CD4-positive, CD25-positive, alpha-beta regulatory T cell (primary cell): ENCODE measurements around the gene OXA1L. TPM values are rescaled to one million over a fixed set of nuclear protein-coding genes. Genes with fewer than 3 reads are reported as not detected.

Source experiments
- polyA plus RNA-seq, 4 donors: library from polyadenylated mRNA; unstranded; fragments of 300-500 nt; fragmentation: Illumina TruSeq; gene quantifications; one replicate each; pipeline ENCODE4 v1.2.3, GENCODE V29; 2021
- total RNA-seq: library from RNA; stranded (reverse); gene quantifications from one replicate; pipeline ENCODE4 v1.2.3, GENCODE V29; 2022

The OXA1L gene
- total and polyA plus RNA-seq, 5 donors from 2014 or later, result 62.6 to 155 (median 83.2) TPM

Other genes with a start within 250 kb of the OXA1L start
- gene DAD1, start 177.5 kb upstream of the OXA1L start, total RNA-seq, result 81.8 TPM
- gene DAD1, start 177.5 kb upstream of the OXA1L start, polyA plus RNA-seq, result 100 to 1,000 TPM; 630 to 720 (median 697) TPM
- 10.1 TPM for gene ABHD4, start 168.4 kb upstream of the OXA1L start, total RNA-seq
- 10 to 100 TPM; 10.2 to 13.4 (median 11.1) TPM for gene ABHD4, start 168.4 kb upstream of the OXA1L start, polyA plus RNA-seq
- gene OR6J1, start 122.3 kb upstream of the OXA1L start, total RNA-seq, result not detected
- gene OR6J1, start 122.3 kb upstream of the OXA1L start, polyA plus RNA-seq, result not detected
- not detected for gene SLC7A7, start 48.7 kb downstream of the OXA1L start, total RNA-seq
- gene SLC7A7, start 48.7 kb downstream of the OXA1L start, polyA plus RNA-seq, result under 1 TPM; 0.21 to 0.61 (median 0.50) TPM
- 35.7 TPM for gene MRPL52, start 63.2 kb downstream of the OXA1L start, total RNA-seq
- 100 to 1,000 TPM; 129 to 148 (median 138) TPM for gene MRPL52, start 63.2 kb downstream of the OXA1L start, polyA plus RNA-seq
- gene MMP14, start 69.9 kb downstream of the OXA1L start, total RNA-seq, result 1.0 TPM
- not detected for gene MMP14, start 69.9 kb downstream of the OXA1L start, polyA plus RNA-seq
- 111 TPM for gene LRP10, start 105.1 kb downstream of the OXA1L start, total RNA-seq
- 100 to 1,000 TPM in 1 of 4 donors, 10 to 100 TPM in 3; 78.7 to 108 (median 88.3) TPM for gene LRP10, start 105.1 kb downstream of the OXA1L start, polyA plus RNA-seq
- gene REM2, start 116.5 kb downstream of the OXA1L start, total RNA-seq, result 11.1 TPM
- gene REM2, start 116.5 kb downstream of the OXA1L start, polyA plus RNA-seq, result 1 to 10 TPM in 3 of 4 donors, under 1 TPM in 1; 0.61 to 2.6 (median 1.4) TPM
- gene RBM23, start 152.5 kb downstream of the OXA1L start, total RNA-seq, result 108 TPM
- gene RBM23, start 152.5 kb downstream of the OXA1L start, polyA plus RNA-seq, result 10 to 100 TPM; 43.1 to 54.0 (median 46.7) TPM
- 19.3 TPM for gene PRMT5, start 162.7 kb downstream of the OXA1L start, total RNA-seq
- gene PRMT5, start 162.7 kb downstream of the OXA1L start, polyA plus RNA-seq, result 10 to 100 TPM; 37.4 to 43.3 (median 40.5) TPM
- 20.0 TPM for gene HAUS4, start 190.4 kb downstream of the OXA1L start, total RNA-seq
- 10 to 100 TPM; 30.0 to 41.9 (median 37.0) TPM for gene HAUS4, start 190.4 kb downstream of the OXA1L start, polyA plus RNA-seq
- 0.54 TPM for gene AJUBA, start 215.9 kb downstream of the OXA1L start, total RNA-seq
- gene AJUBA, start 215.9 kb downstream of the OXA1L start, polyA plus RNA-seq, result 1 to 10 TPM in 1 of 4 donors, under 1 TPM in 3; 0.20 to 1.0 (median 0.71) TPM
- 8.5 TPM for gene C14orf93, start 243.5 kb downstream of the OXA1L start, total RNA-seq
- 1 to 10 TPM; 4.7 to 7.5 (median 6.9) TPM for gene C14orf93, start 243.5 kb downstream of the OXA1L start, polyA plus RNA-seq